Prostate gland (tissue), 2 donors: ENCODE data around the gene PAFAH1B1. TPM values are rescaled to one million over a fixed set of nuclear protein-coding genes. Genes with fewer than 3 reads are reported as not detected.

ENCODE experiments used
- DNase-seq: peaks from one replicate; pipeline ENCODE4 v3.0.0-alpha.2; 2019; ENCODE audit warnings: low spot score
- H3K27ac ChIP-seq, 2 donors: fragments of 200-600 bp; sonication (generic); 2 replicates each; pipeline ENCODE4 v1.5.1; 2017 to 2019
- H3K27me3 ChIP-seq: fragments of 200-600 bp; sonication (generic); replicated peaks from 2 replicates; pipeline ENCODE4 v1.5.1; 2019; ENCODE audit not compliant: insufficient read depth
- H3K36me3 ChIP-seq, 2 donors: fragments of 200-600 bp; sonication (generic); 1 replicate in 1 of 2; 2 replicates in 1 of 2; pipeline versions ENCODE4 v1.5.1 to v1.8.1; 2017 to 2019
- H3K4me1 ChIP-seq: fragments of 200-600 bp; sonication (generic); replicated peaks from 2 replicates; pipeline ENCODE4 v1.5.1; 2019
- H3K4me3 ChIP-seq, 2 donors: fragments of 200-600 bp; sonication (generic); 2 replicates each; pipeline ENCODE4 v1.5.1; 2017 to 2019
- H3K9me3 ChIP-seq: fragments of 200-600 bp; sonication (generic); 2 replicates; pipeline ENCODE4 v1.5.1; 2017
- POLR2A ChIP-seq: fragments of 450-650 bp; IDR thresholded peaks from one replicate; pipeline ENCODE4 v1.6.1; 2016; ENCODE audit warnings: antibody characterized with exemption, mild to moderate bottlenecking
- POLR2AphosphoS5 ChIP-seq: sonication (generic); formaldehyde crosslinking; IDR thresholded peaks from one replicate; pipeline ENCODE4 v1.6.1; 2017; ENCODE audit warnings: antibody characterized with exemption
- WGBS: methylation state at CpG from one replicate; pipeline ENCODE4 v1.1.5; 2018; 5-methylcytosine and 5-hydroxymethylcytosine counted together
- intact Hi-C: fragments of 100-400 bp; cut with DNase I; formaldehyde crosslinking; loops from one replicate; pipeline ENCODE4 v1.14.2; 2022
- total RNA-seq, 2 donors: library from RNA; depleted of rRNA; stranded (reverse); fragments of >200 nt; gene quantifications; one replicate each; pipeline ENCODE4 v1.1.0, GENCODE V29; 2016
- TF ChIP-seq, protein P1 (sequence below), 4 experiments: fragments of 200-600 bp in 2 of 4; fragments of 450-650 bp in 2 of 4; sonication (generic) in 2 of 4; IDR thresholded peaks; 1 replicate in 3 of 4; 2 replicates in 1 of 4; pipeline ENCODE4 v1.5.1; 2016 to 2019; ENCODE audit warnings: antibody characterized with exemption in 4 of 4, mild to moderate bottlenecking in 2 of 4, moderate library complexity in 2 of 4

The PAFAH1B1 gene
- total RNA-seq, 2 donors from 2014 or later = 47.9 to 92.9 TPM

DNA sequence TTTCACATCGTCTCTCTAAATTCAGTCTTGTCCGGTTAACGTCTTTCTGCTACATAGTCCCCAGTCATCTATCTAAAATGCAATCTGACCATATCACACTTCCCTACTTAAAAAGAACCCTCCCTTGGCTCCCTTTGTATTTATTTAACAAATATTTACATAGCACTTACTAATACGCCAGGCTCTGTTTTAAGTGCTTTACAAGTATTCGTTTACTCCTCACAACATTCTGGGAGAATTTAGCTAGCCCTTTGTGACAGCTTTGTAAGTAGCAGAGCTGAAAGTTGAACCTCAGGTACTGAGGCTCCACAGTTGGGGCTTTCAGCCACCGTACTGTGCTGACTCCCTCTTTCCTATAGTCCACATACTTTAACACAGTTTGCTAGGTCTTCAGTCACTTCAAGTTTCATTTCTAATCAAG lies 9.2 kb downstream of the PAFAH1B1 start:
- TF ChIP-seq POLR2A (no peak), POLR2AphosphoS5 (no peak)
- TF ChIP-seq, protein P1, sequence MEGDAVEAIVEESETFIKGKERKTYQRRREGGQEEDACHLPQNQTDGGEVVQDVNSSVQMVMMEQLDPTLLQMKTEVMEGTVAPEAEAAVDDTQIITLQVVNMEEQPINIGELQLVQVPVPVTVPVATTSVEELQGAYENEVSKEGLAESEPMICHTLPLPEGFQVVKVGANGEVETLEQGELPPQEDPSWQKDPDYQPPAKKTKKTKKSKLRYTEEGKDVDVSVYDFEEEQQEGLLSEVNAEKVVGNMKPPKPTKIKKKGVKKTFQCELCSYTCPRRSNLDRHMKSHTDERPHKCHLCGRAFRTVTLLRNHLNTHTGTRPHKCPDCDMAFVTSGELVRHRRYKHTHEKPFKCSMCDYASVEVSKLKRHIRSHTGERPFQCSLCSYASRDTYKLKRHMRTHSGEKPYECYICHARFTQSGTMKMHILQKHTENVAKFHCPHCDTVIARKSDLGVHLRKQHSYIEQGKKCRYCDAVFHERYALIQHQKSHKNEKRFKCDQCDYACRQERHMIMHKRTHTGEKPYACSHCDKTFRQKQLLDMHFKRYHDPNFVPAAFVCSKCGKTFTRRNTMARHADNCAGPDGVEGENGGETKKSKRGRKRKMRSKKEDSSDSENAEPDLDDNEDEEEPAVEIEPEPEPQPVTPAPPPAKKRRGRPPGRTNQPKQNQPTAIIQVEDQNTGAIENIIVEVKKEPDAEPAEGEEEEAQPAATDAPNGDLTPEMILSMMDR (IDR thresholded peaks at IDR 0.05) = no peak
- no peaks in the 10 kb centered on the region for H3K27me3 ChIP-seq
- no peak overlapping the region for H3K27ac ChIP-seq
- H3K4me3 ChIP-seq = no peak overlapping the region
- H3K9me3 ChIP-seq = no peaks in the 10 kb centered on the region
- H3K36me3 ChIP-seq = no peaks in the 10 kb centered on the region
- H3K4me1 ChIP-seq = no peaks in the 10 kb centered on the region
- intact Hi-C loops = no loop called here
- no peak for DNase-seq
- WGBS = 23% methylated on average over 6 of the region's 6 CpGs

DNA sequence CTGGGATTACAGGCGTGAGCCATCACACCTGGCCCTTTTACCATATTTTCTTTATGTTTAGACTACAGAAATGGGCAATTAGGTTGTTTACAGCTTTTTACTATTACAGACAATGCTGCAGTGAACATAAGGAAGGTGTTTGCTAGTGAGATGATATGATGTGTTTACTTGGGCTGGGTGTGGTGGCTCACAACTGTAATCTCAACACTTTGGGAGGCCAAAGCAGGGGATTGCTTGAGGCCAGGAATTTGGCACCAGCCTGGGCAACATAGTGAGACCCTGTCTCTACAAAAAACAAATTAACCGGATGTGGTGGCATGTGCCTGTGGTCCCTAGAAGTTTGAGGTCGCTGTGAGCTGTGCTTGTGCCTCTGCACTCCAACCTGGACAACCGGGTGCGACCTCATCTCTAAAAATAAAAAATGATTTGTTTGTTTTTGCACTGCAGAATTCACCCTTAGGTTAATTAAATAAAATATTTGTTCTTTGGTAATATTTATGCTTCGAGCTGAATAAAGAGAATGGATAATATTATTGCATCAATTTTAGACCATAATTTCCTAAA lies 15.0 kb downstream of the PAFAH1B1 start:
- no peaks in the 10 kb centered on the region for H3K36me3 ChIP-seq
- no peak overlapping the region for H3K27ac ChIP-seq
- WGBS = 66% methylated on average over 6 of the region's 6 CpGs
- TF ChIP-seq POLR2A = no peak
- no peak for TF ChIP-seq POLR2AphosphoS5
- TF ChIP-seq, protein P1 (IDR thresholded peaks at IDR 0.05) = no peak
- H3K4me1 ChIP-seq = no peaks in the 10 kb centered on the region
- H3K4me3 ChIP-seq = no peak overlapping the region
- H3K27me3 ChIP-seq = no peaks in the 10 kb centered on the region
- no peaks in the 10 kb centered on the region for H3K9me3 ChIP-seq
- intact Hi-C loops = no loop called here
- no peak for DNase-seq

DNA sequence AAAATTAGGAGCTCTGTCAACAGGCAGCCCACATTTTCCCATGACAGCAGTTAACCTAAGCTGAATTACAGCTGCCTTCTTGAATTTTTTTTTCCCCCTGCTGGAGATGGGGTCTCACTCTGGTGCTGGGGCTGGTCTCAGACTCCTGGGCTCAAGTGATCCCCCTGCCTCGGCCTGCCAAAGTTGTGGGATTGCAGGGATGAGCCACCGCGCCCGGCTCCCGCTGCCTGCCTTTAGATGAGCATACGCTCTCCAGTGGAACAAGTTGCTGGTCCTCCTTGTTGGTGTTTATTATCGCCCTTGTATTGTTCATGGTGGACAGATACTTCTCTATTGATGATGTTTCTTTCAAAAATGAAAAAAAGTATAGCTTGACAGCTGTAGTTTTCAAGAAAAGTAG lies 15.6 kb downstream of the PAFAH1B1 start:
- DNase-seq = no peak
- no peak for TF ChIP-seq POLR2AphosphoS5
- TF ChIP-seq, protein P1 (IDR thresholded peaks at IDR 0.05) = no peak
- TF ChIP-seq POLR2A = no peak
- WGBS = 89% methylated on average over 7 of the region's 7 CpGs
- H3K36me3 ChIP-seq = no peaks in the 10 kb centered on the region
- H3K27ac ChIP-seq = no peak overlapping the region
- H3K4me1 ChIP-seq = no peaks in the 10 kb centered on the region
- no peaks in the 10 kb centered on the region for H3K9me3 ChIP-seq
- H3K27me3 ChIP-seq = no peaks in the 10 kb centered on the region
- no peak overlapping the region for H3K4me3 ChIP-seq
- intact Hi-C loops = no loop called here

DNA sequence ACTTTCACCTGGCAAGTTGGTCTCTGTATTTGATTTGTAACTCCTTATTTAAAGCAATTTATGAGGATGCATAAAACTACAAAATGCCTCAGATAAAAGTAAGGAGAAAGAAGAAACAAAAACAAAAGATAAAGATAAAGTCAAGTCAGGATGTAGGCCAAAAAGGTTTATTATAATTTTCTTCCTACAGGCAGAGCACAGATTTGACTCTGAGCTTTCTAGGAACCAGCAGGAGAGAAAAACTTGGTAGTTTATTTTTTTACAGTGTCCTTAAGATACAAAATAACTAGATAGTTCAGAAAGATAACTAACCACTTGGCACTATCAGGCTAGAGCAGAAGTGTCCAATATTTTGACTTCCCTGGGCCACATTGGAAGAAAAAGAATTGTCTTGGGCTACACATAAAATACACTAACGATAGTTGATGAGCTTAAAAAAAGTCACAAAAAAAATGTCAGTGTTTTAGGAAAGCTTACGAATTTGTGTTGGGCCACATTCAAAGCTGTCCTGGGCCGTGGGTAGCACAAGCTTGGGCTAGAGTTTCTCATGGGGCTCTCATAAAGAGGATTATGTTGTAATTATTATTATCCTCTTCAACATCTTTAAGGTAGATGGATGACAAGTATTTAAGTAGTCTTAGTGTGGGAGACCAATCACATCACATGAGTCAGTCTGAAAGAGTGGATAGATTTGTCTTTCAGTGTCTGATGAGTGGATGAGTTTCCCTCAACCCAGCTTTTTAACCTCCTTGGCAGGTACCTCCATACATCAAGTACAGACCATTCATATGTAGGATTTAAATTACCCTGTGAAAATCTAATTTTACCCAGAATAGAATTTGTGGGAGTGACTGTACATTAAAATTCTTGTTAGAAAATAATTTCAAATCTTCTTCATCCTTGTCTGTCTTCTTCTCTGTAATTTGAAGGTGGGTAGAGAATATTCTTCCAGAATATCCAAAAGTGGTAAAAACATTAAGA lies 17.0 kb downstream of the PAFAH1B1 start:
- 29% methylated on average over 3 of the region's 3 CpGs for WGBS
- Histone ChIP-seq H3K4me3 (no peak overlapping the region), H3K4me1 (no peaks in the 10 kb centered on the region), H3K27ac (no peak overlapping the region), H3K9me3 (no peaks in the 10 kb centered on the region), H3K27me3 (no peaks in the 10 kb centered on the region), H3K36me3 (no peaks in the 10 kb centered on the region)
- TF ChIP-seq, protein P1 (IDR thresholded peaks at IDR 0.05) = no peak
- DNase-seq = no peak
- intact Hi-C loops = no loop called here
